ENCODE data around the gene TNS1. TPM values are rescaled to one million over a fixed set of nuclear protein-coding genes. Genes with fewer than 3 reads are reported as not detected.
A peak's percentile ranks its signal among the peaks of the same experiment; 100 is the strongest.

Gene TNS1
- total RNA-seq, 1 donor from 2014 or later, result 227 TPM

DNA sequence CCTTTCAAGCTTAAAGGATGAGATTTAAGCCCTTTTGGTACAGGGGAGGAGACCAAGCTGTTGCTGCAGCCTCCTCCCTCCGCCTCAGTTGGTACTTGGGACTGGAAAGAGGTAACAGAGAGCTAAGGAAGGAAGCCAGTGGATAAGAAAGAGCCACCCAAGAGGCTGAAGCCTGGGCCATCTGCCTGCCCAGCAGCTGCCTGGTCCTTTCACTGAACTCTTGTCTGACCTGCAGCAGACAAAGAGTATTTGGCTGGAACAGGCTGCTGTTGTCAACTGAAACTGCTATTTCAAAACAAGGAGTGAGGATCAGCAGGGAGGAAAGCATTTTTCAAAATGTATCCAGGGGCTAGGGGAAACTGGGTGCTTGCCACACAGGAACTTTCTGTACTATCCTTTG is 30.3 kb downstream of the TNS1 start:
- Mint-ChIP-seq H3K4me3 (ENCODE audit: unreplicated experiment) (no peak overlapping the region), H3K36me3 (ENCODE audit: low read depth) (peaks cover 12% of the 10 kb centered on the region), H3K4me1 (ENCODE audit: low read depth) (peaks cover 14% of the 10 kb centered on the region), H3K27me3 (ENCODE audit: low read depth) (no peaks in the 10 kb centered on the region), H3K27ac (ENCODE audit: unreplicated experiment) (peak overlapping the region; percentile 22), H3K9me3 (ENCODE audit: low read depth) (no peaks in the 10 kb centered on the region)
- TF ChIP-seq, protein P1, sequence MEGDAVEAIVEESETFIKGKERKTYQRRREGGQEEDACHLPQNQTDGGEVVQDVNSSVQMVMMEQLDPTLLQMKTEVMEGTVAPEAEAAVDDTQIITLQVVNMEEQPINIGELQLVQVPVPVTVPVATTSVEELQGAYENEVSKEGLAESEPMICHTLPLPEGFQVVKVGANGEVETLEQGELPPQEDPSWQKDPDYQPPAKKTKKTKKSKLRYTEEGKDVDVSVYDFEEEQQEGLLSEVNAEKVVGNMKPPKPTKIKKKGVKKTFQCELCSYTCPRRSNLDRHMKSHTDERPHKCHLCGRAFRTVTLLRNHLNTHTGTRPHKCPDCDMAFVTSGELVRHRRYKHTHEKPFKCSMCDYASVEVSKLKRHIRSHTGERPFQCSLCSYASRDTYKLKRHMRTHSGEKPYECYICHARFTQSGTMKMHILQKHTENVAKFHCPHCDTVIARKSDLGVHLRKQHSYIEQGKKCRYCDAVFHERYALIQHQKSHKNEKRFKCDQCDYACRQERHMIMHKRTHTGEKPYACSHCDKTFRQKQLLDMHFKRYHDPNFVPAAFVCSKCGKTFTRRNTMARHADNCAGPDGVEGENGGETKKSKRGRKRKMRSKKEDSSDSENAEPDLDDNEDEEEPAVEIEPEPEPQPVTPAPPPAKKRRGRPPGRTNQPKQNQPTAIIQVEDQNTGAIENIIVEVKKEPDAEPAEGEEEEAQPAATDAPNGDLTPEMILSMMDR (IDR thresholded peaks at IDR 0.05), result no peak
- no peak for DNase-seq (ENCODE audit: low spot score)

DNA sequence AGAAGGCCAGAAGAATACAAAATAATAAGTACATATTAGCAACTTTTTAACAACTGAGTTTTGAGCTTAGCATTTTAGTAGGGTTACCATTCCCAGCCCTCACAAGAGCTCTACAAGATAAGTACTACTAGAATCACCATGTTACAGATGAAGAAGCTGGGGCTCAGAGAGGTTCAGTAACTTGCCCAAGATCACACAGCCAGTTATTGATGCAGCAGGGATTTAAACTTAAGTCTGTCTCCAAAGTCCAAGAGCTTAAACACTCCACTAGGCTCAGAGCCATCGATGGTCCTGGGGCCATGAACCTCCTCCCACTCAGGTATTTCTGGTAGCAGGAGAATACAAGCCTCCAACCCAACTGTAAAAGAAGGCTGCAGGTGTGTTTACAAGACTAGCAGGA is 30.8 kb downstream of the TNS1 start:
- TF ChIP-seq, protein P1 (IDR thresholded peaks at IDR 0.05), result no peak
- Mint-ChIP-seq H3K36me3 (ENCODE audit: low read depth) (peaks cover 12% of the 10 kb centered on the region), H3K9me3 (ENCODE audit: low read depth) (no peaks in the 10 kb centered on the region), H3K27ac (ENCODE audit: unreplicated experiment) (no peak overlapping the region), H3K4me1 (ENCODE audit: low read depth) (peaks cover 14% of the 10 kb centered on the region), H3K27me3 (ENCODE audit: low read depth) (no peaks in the 10 kb centered on the region), H3K4me3 (ENCODE audit: unreplicated experiment) (no peak overlapping the region)
- DNase-seq (ENCODE audit: low spot score), result no peak

DNA sequence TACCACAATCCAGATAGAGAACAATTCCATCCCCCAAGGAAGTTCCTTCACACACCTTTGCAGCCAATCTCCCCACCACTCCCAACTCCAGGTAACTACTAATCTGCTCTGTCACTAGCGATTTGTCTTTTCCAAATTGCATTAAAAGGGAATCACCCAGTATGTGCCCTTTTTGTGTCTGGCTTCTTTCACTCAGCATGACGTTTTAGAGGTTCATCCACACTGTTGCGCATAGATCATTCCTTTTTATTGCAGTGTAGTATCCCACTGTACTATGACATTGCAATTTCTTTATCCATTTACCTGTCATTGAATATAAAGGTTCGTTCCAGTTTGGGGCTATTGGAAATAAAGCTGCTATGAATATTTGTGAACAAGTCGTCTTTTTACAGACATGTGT is 31.6 kb downstream of the TNS1 start:
- H3K27me3 Mint-ChIP-seq (ENCODE audit: low read depth), result no peaks in the 10 kb centered on the region
- no peak overlapping the region for H3K27ac Mint-ChIP-seq (ENCODE audit: unreplicated experiment)
- DNase-seq (ENCODE audit: low spot score), result no peak
- no peaks in the 10 kb centered on the region for H3K9me3 Mint-ChIP-seq (ENCODE audit: low read depth)
- peaks cover 22% of the 10 kb centered on the region for H3K4me1 Mint-ChIP-seq (ENCODE audit: low read depth)
- TF ChIP-seq, protein P1 (IDR thresholded peaks at IDR 0.05), result no peak
- H3K4me3 Mint-ChIP-seq (ENCODE audit: unreplicated experiment), result no peak overlapping the region
- H3K36me3 Mint-ChIP-seq (ENCODE audit: low read depth), result peaks cover 12% of the 10 kb centered on the region

DNA sequence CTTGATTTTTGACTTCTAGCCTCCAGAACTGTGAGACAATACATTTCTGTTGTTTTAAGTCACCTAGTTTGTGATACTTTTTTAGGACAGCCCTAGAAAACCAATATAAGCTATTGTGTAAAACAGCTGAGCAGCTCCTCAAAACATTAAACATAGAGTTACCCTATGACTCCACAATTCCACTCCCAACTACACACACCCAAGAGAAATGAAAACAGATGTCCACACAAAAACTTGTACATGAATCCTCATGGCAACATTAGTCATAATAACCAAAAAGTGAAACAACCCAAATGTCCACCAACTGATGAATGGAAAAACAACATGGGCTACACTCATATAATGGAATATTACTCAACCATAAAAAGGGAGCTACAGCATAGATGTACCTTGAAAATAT is 32.6 kb downstream of the TNS1 start:
- DNase-seq (ENCODE audit: low spot score), result no peak
- no peaks in the 10 kb centered on the region for H3K27me3 Mint-ChIP-seq (ENCODE audit: low read depth)
- TF ChIP-seq, protein P1 (IDR thresholded peaks at IDR 0.05), result no peak
- H3K27ac Mint-ChIP-seq (ENCODE audit: unreplicated experiment), result no peak overlapping the region
- peaks cover 14% of the 10 kb centered on the region for H3K36me3 Mint-ChIP-seq (ENCODE audit: low read depth)
- no peak overlapping the region for H3K4me3 Mint-ChIP-seq (ENCODE audit: unreplicated experiment)
- H3K9me3 Mint-ChIP-seq (ENCODE audit: low read depth), result no peaks in the 10 kb centered on the region
- peaks cover 31% of the 10 kb centered on the region for H3K4me1 Mint-ChIP-seq (ENCODE audit: low read depth)

DNA sequence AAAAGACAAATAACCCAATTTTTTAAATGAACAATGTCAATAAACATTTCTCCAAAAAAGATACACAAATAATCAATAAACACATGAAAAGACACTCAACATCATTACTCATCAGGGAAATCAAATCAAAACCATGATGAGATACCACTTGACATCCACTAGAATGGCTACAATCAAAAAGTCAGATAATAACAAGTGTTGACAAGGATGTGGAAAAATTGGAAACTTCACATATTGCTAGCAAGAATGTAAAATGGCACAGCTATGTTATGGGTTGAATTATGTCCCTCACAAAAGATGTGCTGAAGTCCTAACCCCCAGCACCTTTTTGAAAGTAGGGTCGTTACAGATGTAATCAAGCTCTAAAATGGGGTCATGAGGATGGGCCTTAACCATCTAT is 33.2 kb downstream of the TNS1 start:
- H3K4me1 Mint-ChIP-seq (ENCODE audit: low read depth), result peaks cover 38% of the 10 kb centered on the region
- no peaks in the 10 kb centered on the region for H3K27me3 Mint-ChIP-seq (ENCODE audit: low read depth)
- H3K27ac Mint-ChIP-seq (ENCODE audit: unreplicated experiment), result no peak overlapping the region
- TF ChIP-seq, protein P1 (IDR thresholded peaks at IDR 0.05), result no peak
- no peaks in the 10 kb centered on the region for H3K9me3 Mint-ChIP-seq (ENCODE audit: low read depth)
- H3K4me3 Mint-ChIP-seq (ENCODE audit: unreplicated experiment), result no peak overlapping the region
- DNase-seq (ENCODE audit: low spot score), result no peak
- peaks cover 14% of the 10 kb centered on the region for H3K36me3 Mint-ChIP-seq (ENCODE audit: low read depth)
